ENCODE data around the gene FBXO31.
A peak's percentile ranks its signal among the peaks of the same experiment; 100 is the strongest.
"Not testable (repeated sequence)": the region's sequence is repeated elsewhere in the genome, so short reads cannot be mapped to it uniquely, and the experiment has no call there.

The FBXO31 gene

GRCh38 chr16:87411375-87412271 lies 28.0 kb upstream of the FBXO31 start:
- DNase-seq = no peak

GRCh38 chr16:87410968-87411367 lies 27.4 kb upstream of the FBXO31 start:
- no peak for DNase-seq

- DNase-seq = no peak
These were observed 27.0 kb upstream of the FBXO31 start for GRCh38 chr16:87410530-87410929.

GRCh38 chr16:87409781-87410180 lies 26.2 kb upstream of the FBXO31 start:
- DNase-seq = no peak

- DNase-seq = no peak
These were observed 25.6 kb upstream of the FBXO31 start for GRCh38 chr16:87409153-87409552.

- DNase-seq = no peak
These were observed 24.0 kb upstream of the FBXO31 start for GRCh38 chr16:87407511-87408112.

- no peak for DNase-seq
These were observed 23.0 kb upstream of the FBXO31 start for GRCh38 chr16:87406495-87407088.

GRCh38 chr16:87404764-87405625 lies 21.4 kb upstream of the FBXO31 start:
- no peak for DNase-seq

- DNase-seq = no peak
These were observed 11.7 kb upstream of the FBXO31 start for GRCh38 chr16:87395181-87395842.

GRCh38 chr16:87393680-87394055 lies 10.1 kb upstream of the FBXO31 start:
- no peak for DNase-seq

GRCh38 chr16:87392821-87393679 lies 9.5 kb upstream of the FBXO31 start:
- DNase-seq = no peak

- peak; percentile 96 for DNase-seq
These were observed 8.6 kb upstream of the FBXO31 start, which contains the start of gene MAP1LC3B for GRCh38 chr16:87391950-87392820. MAP1LC3B (plus strand) TSS chr16:87392336; CDS start chr16:87392428, 92 bp downstream.

- DNase-seq = no peak
These were observed 7.9 kb upstream of the FBXO31 start for GRCh38 chr16:87391324-87391949.

- no peak for DNase-seq
These were observed 7.2 kb upstream of the FBXO31 start for GRCh38 chr16:87390641-87391323.

GRCh38 chr16:87389914-87390313 lies 6.3 kb upstream of the FBXO31 start:
- DNase-seq = not testable (repeated sequence)

GRCh38 chr16:87389245-87389644 lies 5.7 kb upstream of the FBXO31 start:
- DNase-seq = no peak

- DNase-seq = no peak
These were observed 5.2 kb upstream of the FBXO31 start for GRCh38 chr16:87388818-87389134.

GRCh38 chr16:87387942-87388817 lies 4.6 kb upstream of the FBXO31 start:
- DNase-seq = peak; percentile 73

- not testable (repeated sequence) for DNase-seq
These were observed 1.2 kb upstream of the FBXO31 start for GRCh38 chr16:87384875-87385167.
